Natural killer cell (primary cell): Measurements from ENCODE around the gene PLCB3. TPM values are rescaled to one million over a fixed set of nuclear protein-coding genes. Genes with fewer than 3 reads are reported as not detected.

Experiments used
- ATAC-seq, 3 donors: fragments of 150-1000 bp in 2 of 3; fragments of 200-7000 bp in 1 of 3; cut with Tn5 transposase; 1 replicate in 1 of 3; 2 replicates in 2 of 3; pipeline ENCODE4 v1.10.0; 2021; ENCODE audit warnings: mild to moderate bottlenecking in 2 of 3, moderate library complexity in 2 of 3
- DNase-seq, 2 donors: peaks; one replicate each; pipeline versions ENCODE4 v3.0.0 to v3.0.0-alpha.2; 2013 to 2021; ENCODE audit warnings: mixed read lengths in 1 of 2
- H3K27ac ChIP-seq: one replicate; pipeline ENCODE4 v1.5.1; 2013; ENCODE audit warnings: mild to moderate bottlenecking, low read length
- H3K27me3 ChIP-seq: one replicate; pipeline ENCODE4 v1.6.1; 2013; ENCODE audit warnings: low read length; ENCODE audit not compliant: control insufficient read depth, insufficient read depth
- H3K36me3 ChIP-seq: one replicate; pipeline ENCODE4 v1.6.1; 2013; ENCODE audit warnings: low read length; ENCODE audit not compliant: control insufficient read depth, insufficient read depth
- H3K4me1 ChIP-seq: one replicate; pipeline ENCODE4 v1.6.1; 2013; ENCODE audit warnings: low read length; ENCODE audit not compliant: control insufficient read depth, insufficient read depth
- H3K4me3 ChIP-seq: one replicate; pipeline ENCODE4 v1.5.1; 2013; ENCODE audit warnings: low read length
- H3K9me3 ChIP-seq: one replicate; pipeline ENCODE4 v1.6.1; 2013; ENCODE audit warnings: low read length; ENCODE audit not compliant: control insufficient read depth, insufficient read depth
- H3K27ac Mint-ChIP-seq, 2 donors: one replicate each; pipeline ENCODE4 v1.8.0; 2022; ENCODE audit warnings: mild to moderate bottlenecking in 2 of 2, mixed read lengths in 2 of 2, moderate library complexity in 1 of 2
- H3K27me3 Mint-ChIP-seq, 2 donors: one replicate each; pipeline ENCODE4 v1.8.0; 2022; ENCODE audit warnings: low read depth in 2 of 2, mixed read lengths in 2 of 2
- H3K36me3 Mint-ChIP-seq: one replicate; pipeline ENCODE4 v1.8.0; 2022; ENCODE audit warnings: mixed read lengths
- H3K4me1 Mint-ChIP-seq, 2 donors: one replicate each; pipeline ENCODE4 v1.8.0; 2022; ENCODE audit warnings: mixed read lengths in 2 of 2
- H3K4me3 Mint-ChIP-seq: one replicate; pipeline ENCODE4 v1.8.0; 2022; ENCODE audit warnings: mild to moderate bottlenecking, moderate library complexity, mixed read lengths
- H3K9me3 Mint-ChIP-seq, 2 donors: one replicate each; pipeline ENCODE4 v1.8.0; 2022; ENCODE audit warnings: mixed read lengths in 2 of 2
- CTCF ChIP-seq: fragments of 200-600 bp; IDR thresholded peaks from one replicate; pipeline ENCODE4 v1.8.0; 2022; ENCODE audit warnings: antibody characterized with exemption
- WGBS: methylation state at CpG from one replicate; pipeline ENCODE4 v1.1.7; 2013; ENCODE audit warnings: missing lambda C conversion rate; ENCODE audit not compliant: insufficient coverage; 5-methylcytosine and 5-hydroxymethylcytosine counted together
- intact Hi-C: fragments of 100-400 bp; cut with micrococcal nuclease; formaldehyde crosslinking; loops from one replicate; pipeline ENCODE4 v1.14.2; 2022
- total RNA-seq, 4 donors: library from RNA; stranded (reverse); fragments of 120-200 nt in 1 of 4; gene quantifications; one replicate each; pipeline versions ENCODE4 v1.2.3 to v1.2.4, GENCODE V29; 2013 to 2022

The PLCB3 gene
- total RNA-seq, 3 donors from 2014 or later (not counting 1 experiment from before 2014, with no cell fraction given) = 5.4 to 7.6 (median 5.5) TPM

GRCh38 chr11:64295760-64296159 lies 44.4 kb downstream of the PLCB3 start:
- Histone ChIP-seq H3K27me3 (peaks cover 60% of the 10 kb centered on the region), H3K36me3 (no peaks in the 10 kb centered on the region), H3K4me1 (peaks cover 26% of the 10 kb centered on the region), H3K9me3 (no peaks in the 10 kb centered on the region), H3K27ac (no peak overlapping the region), H3K4me3 (no peak overlapping the region)
- intact Hi-C loops = no loop called here
- DNase-seq (no peak), ATAC-seq (no peak)
- Mint-ChIP-seq H3K4me1 (peaks cover 6 to 24% of the 10 kb centered on the region in 2 donors), H3K27me3 (peaks cover 43 to 62% of the 10 kb centered on the region in 2 donors), H3K36me3 (no peaks in the 10 kb centered on the region), H3K27ac (no peak overlapping the region), H3K4me3 (no peak overlapping the region), H3K9me3 (no peaks in the 10 kb centered on the region)
- 87% methylated on average over 2 of the region's 4 CpGs for WGBS
- TF ChIP-seq CTCF = no peak

GRCh38 chr11:64296236-64296635 lies 44.9 kb downstream of the PLCB3 start:
- intact Hi-C loops = no loop called here
- H3K36me3 Mint-ChIP-seq = no peaks in the 10 kb centered on the region
- WGBS = 44% methylated on average over 1 of the region's 1 CpG

GRCh38 chr11:64296830-64297698 lies 45.7 kb downstream of the PLCB3 start:
- peaks cover 6 to 25% of the 10 kb centered on the region in 2 donors for H3K4me1 Mint-ChIP-seq
- Histone ChIP-seq H3K4me3 (no peak overlapping the region), H3K27ac (no peak overlapping the region), H3K36me3 (no peaks in the 10 kb centered on the region), H3K9me3 (no peaks in the 10 kb centered on the region), H3K27me3 (peaks cover 62% of the 10 kb centered on the region), H3K4me1 (peaks cover 30% of the 10 kb centered on the region)
- no peaks in the 10 kb centered on the region for H3K36me3 Mint-ChIP-seq
- DNase-seq (no peak), ATAC-seq (no peak)
- WGBS = 11% methylated on average over 31 of the region's 34 CpGs
- H3K27ac Mint-ChIP-seq = no peak overlapping the region
- no peaks in the 10 kb centered on the region for H3K9me3 Mint-ChIP-seq
- peaks cover 43 to 65% of the 10 kb centered on the region in 2 donors for H3K27me3 Mint-ChIP-seq
- intact Hi-C loops = no loop called here
- TF ChIP-seq CTCF = no peak
- H3K4me3 Mint-ChIP-seq = no peak overlapping the region

More at GRCh38 chr11:64296236-64296635, 44.9 kb downstream of the PLCB3 start:
- H3K9me3 ChIP-seq = no peaks in the 10 kb centered on the region
- H3K27ac ChIP-seq = no peak overlapping the region
- Mint-ChIP-seq H3K9me3 (no peaks in the 10 kb centered on the region), H3K27me3 (peaks cover 43 to 62% of the 10 kb centered on the region in 2 donors), H3K4me1 (peaks cover 6 to 25% of the 10 kb centered on the region in 2 donors), H3K4me3 (no peak overlapping the region), H3K27ac (no peak overlapping the region)
- DNase-seq (no peak), ATAC-seq (no peak)
- no peak overlapping the region for H3K4me3 ChIP-seq
- peaks cover 27% of the 10 kb centered on the region for H3K4me1 ChIP-seq
- peaks cover 58% of the 10 kb centered on the region for H3K27me3 ChIP-seq
- no peak for TF ChIP-seq CTCF
- H3K36me3 ChIP-seq = no peaks in the 10 kb centered on the region
